Measurements from ENCODE around the gene TACO1. TPM values are rescaled to one million over a fixed set of nuclear protein-coding genes. Genes with fewer than 3 reads are reported as not detected.

The TACO1 gene
- polyA plus RNA-seq, 2 of the 4 experiments (the other 2 are of a cell fraction) = 49.1 to 49.9 TPM

GRCh38 chr17:63598281-63598680, 2.4 kb upstream of the TACO1 start:
- TF ChIP-seq MYC (IDR thresholded peaks at IDR 0.05; ENCODE audit: borderline replicate concordance, low read length) (no peak), FOXS1 (CRISPR knock-in tag; IDR thresholded peaks at IDR 0.05) (no peak), HOXA7 (CRISPR knock-in tag; IDR thresholded peaks at IDR 0.05) (no peak), NR3C1 (IDR thresholded peaks at IDR 0.05) (no peak), ZNF302 (CRISPR knock-in tag; IDR thresholded peaks at IDR 0.05) (no peak), HDAC2 (IDR thresholded peaks at IDR 0.05) (no peak), CTCF (IDR thresholded peaks at IDR 0.05) (no peak)
- H3K4me1 ChIP-seq = peaks cover 13% of the 10 kb centered on the region
- no peak overlapping the region for H3K4me2 ChIP-seq
- FAIRE-seq (no peak), DNase-seq (ENCODE audit: low read depth in 1 of 2, low spot score in 1 of 2) (no peak), ATAC-seq (no peak)
- 82% methylated on average over 2 of the region's 2 CpGs for WGBS (ENCODE audit: missing lambda C conversion rate)
- H3K27ac ChIP-seq = no peak overlapping the region
- H3K9me3 ChIP-seq = no peaks in the 10 kb centered on the region
- no peak overlapping the region for H3K4me3 ChIP-seq
- CTCF ChIA-PET = interaction anchor here (6.8 kb wide), 1 partner anchor 14 kb away, joined by 80 read pairs; no protein-coding TSS in a partner anchor
- POLR2A ChIA-PET = no interaction called here

- TF ChIP-seq RARB (CRISPR knock-in tag; IDR thresholded peaks at IDR 0.05) (no peak), HOXB5 (CRISPR knock-in tag; IDR thresholded peaks at IDR 0.05) (no peak), FOXS1 (CRISPR knock-in tag; IDR thresholded peaks at IDR 0.05) (no peak)
- ATAC-seq = peak; percentile 10 to 21; a peak in 4 of 6 replicates
- Histone ChIP-seq H3K4me2 (peak overlapping the region; percentile 82), H3K27ac (peak overlapping the region; percentile 90 to 95), H3K4me1 (peaks cover 13% of the 10 kb centered on the region), H3K9me3 (no peaks in the 10 kb centered on the region), H3K4me3 (peak overlapping the region; percentile 88)
- POLR2A ChIA-PET = interaction anchor here (0.6 to 2.0 kb wide), 9 partner anchors 10 to 242 kb away, joined by 3 to 11 read pairs (median 3); partner anchors contain the start of genes CCDC47, DCAF7, DDX42 and MAP3K3
- DNase-seq (ENCODE audit: low read depth in 1 of 2, low spot score in 1 of 2) = peak in 1 of 2 experiments; percentile 20
- CTCF ChIA-PET = interaction anchor here (1.1 to 6.8 kb wide), 5 partner anchors 11 to 177 kb away, joined by 3 to 80 read pairs (median 4); no protein-coding TSS in a partner anchor
- FAIRE-seq = no peak
- WGBS (ENCODE audit: missing lambda C conversion rate) = 43% methylated on average over 9 of the region's 9 CpGs
Measured at GRCh38 chr17:63601439-63602371, 1.0 kb downstream of the TACO1 start.

GRCh38 chr17:63609816-63610573, 9.3 kb downstream of the TACO1 start:
- H3K4me3 ChIP-seq = no peak overlapping the region
- 81% methylated on average over 6 of the region's 6 CpGs for WGBS (ENCODE audit: missing lambda C conversion rate)
- DNase-seq (ENCODE audit: low read depth in 1 of 2, low spot score in 1 of 2) (no peak), FAIRE-seq (no peak), ATAC-seq (no peak)
- CTCF ChIA-PET = interaction anchor here (0.6 to 14.8 kb wide), 7 partner anchors 10 to 180 kb away, joined by 3 to 336 read pairs (median 5); partner anchors contain the start of genes DCAF7 and MAP3K3
- no peak overlapping the region for H3K27ac ChIP-seq
- no peak overlapping the region for H3K4me2 ChIP-seq
- TF ChIP-seq NFE2L2 (conservative IDR thresholded peaks at IDR 0.05; ENCODE audit: low read length) (no peak), MYC (IDR thresholded peaks at IDR 0.05; ENCODE audit: borderline replicate concordance, low read length) (no peak), POLR2A (IDR thresholded peaks at IDR 0.05; ENCODE audit: low read length) (no peak), PHF8 (IDR thresholded peaks at IDR 0.05; ENCODE audit: borderline replicate concordance, low read depth) (no peak), TFCP2L1 (CRISPR knock-in tag; IDR thresholded peaks at IDR 0.05) (no peak), JUN (IDR thresholded peaks at IDR 0.05) (no peak)
- POLR2A ChIA-PET = no interaction called here
- no peaks in the 10 kb centered on the region for H3K4me1 ChIP-seq
- no peaks in the 10 kb centered on the region for H3K9me3 ChIP-seq

- ATAC-seq = no peak
- TF ChIP-seq POLR2AphosphoS2 (conservative IDR thresholded peaks at IDR 0.05; ENCODE audit: low read length) = no peak
- no peak for TF ChIP-seq NR3C1 (IDR thresholded peaks at IDR 0.05)
- no peak for TF ChIP-seq CBX8 (IDR thresholded peaks at IDR 0.05)
- ChIA-PET POLR2A (interaction anchor here (1.7 kb wide), 1 partner anchor 9 kb away, joined by 4 read pairs; no protein-coding TSS in a partner anchor), CTCF (interaction anchor here (0.9 to 14.8 kb wide), 19 partner anchors 9 to 204 kb away, joined by 3 to 336 read pairs (median 10); partner anchors contain the start of genes ACE, CYB561, DCAF7 and MAP3K3)
- H3K9me3 ChIP-seq = no peaks in the 10 kb centered on the region
- no peaks in the 10 kb centered on the region for H3K4me1 ChIP-seq
- H3K4me3 ChIP-seq = no peak overlapping the region
- no peak overlapping the region for H3K4me2 ChIP-seq
- no peak for DNase-seq (ENCODE audit: low read depth in 1 of 2, low spot score in 1 of 2)
- H3K27ac ChIP-seq = no peak overlapping the region
- no peak for FAIRE-seq
- 96% methylated on average over 10 of the region's 10 CpGs for WGBS (ENCODE audit: missing lambda C conversion rate)
Measured at GRCh38 chr17:63610854-63611253, 10.2 kb downstream of the TACO1 start.

All from A549 (cell line).